ENCODE results near the gene HNRNPUL2. TPM values are rescaled to one million over a fixed set of nuclear protein-coding genes. Genes with fewer than 3 reads are reported as not detected.
"Not testable (repeated sequence)": the region's sequence is repeated elsewhere in the genome, so short reads cannot be mapped to it uniquely, and the experiment has no call there.

The HNRNPUL2 gene
- total RNA-seq, 6 donors from 2014 or later: 23.9 to 76.5 (median 46.3) TPM

DNA sequence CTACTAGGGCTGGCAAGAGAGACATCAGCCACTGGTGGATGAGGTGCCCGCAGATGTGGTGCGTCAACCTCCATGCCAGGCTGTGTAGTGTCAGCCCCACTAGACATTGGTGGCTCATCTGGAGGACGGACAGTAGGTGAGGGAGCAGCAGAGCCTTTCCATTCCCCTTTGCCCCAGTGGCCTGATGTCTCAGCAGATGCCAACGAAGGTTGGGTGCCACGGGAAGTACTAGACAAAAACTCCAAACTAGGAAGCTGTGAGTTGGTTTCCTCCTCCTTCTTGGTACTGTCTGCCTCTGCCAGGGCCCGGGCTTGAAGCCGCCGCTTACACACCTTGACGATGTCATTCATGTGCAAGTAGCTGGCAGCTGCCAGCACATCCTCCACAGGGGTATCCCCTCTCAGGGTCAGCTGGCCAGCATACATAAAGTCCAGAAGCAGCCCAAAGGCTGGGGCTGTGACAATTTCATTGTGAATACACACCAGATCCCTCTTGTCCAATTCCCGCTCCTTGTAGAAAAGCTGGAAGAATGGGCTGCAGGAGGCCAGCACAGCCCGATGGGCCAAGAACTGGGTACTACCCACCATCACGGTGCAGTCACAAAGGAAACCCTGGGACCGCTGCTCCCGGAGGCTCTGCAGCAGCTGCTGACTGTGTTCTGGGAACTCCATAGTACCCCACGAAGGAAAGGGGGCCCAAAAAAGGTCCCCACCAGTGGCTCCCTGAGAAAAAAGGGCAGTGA is 25.9 kb upstream of the HNRNPUL2 start:
- no peak for TF ChIP-seq POLR2AphosphoS5 (IDR thresholded peaks at IDR 0.05)
- TF ChIP-seq, protein P1, sequence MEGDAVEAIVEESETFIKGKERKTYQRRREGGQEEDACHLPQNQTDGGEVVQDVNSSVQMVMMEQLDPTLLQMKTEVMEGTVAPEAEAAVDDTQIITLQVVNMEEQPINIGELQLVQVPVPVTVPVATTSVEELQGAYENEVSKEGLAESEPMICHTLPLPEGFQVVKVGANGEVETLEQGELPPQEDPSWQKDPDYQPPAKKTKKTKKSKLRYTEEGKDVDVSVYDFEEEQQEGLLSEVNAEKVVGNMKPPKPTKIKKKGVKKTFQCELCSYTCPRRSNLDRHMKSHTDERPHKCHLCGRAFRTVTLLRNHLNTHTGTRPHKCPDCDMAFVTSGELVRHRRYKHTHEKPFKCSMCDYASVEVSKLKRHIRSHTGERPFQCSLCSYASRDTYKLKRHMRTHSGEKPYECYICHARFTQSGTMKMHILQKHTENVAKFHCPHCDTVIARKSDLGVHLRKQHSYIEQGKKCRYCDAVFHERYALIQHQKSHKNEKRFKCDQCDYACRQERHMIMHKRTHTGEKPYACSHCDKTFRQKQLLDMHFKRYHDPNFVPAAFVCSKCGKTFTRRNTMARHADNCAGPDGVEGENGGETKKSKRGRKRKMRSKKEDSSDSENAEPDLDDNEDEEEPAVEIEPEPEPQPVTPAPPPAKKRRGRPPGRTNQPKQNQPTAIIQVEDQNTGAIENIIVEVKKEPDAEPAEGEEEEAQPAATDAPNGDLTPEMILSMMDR (IDR thresholded peaks at IDR 0.05): no peak
- TF ChIP-seq EP300 (IDR thresholded peaks at IDR 0.05): no peak
- no peak for TF ChIP-seq POLR2A (IDR thresholded peaks at IDR 0.05)
- no peak for ATAC-seq (ENCODE audit: low FRiP score in 2 of 2)

DNA sequence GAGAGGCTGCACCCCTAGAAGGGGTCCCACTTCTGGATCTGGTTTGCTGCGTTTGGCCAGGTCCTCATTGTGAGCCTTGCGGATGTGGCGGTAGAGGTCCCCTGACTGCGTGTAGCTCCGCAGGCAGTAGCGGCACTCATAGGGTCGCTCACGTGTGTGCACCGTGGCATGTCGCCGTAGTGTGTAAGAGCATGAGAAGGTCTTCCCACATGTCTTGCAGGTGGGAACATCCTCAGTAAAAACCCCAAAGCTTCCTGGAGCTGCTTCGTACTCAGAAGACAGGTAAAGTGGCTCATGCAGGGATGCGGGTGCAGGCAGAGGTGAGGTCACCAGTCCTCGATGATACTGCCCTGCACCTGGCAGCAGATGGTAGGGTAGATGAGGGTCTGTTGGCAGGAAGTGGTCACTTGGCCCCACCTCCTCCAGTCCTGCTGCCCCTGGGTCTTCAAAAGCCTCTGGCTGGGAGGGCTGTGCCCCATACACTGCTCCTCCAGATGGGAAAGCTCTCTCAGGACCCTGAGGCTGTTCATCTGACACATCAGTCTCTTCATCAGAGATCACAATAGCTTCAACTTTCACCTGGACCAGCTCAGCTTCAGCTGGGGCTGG is 25.0 kb upstream of the HNRNPUL2 start:
- DNase-seq (no peak), ATAC-seq (ENCODE audit: low FRiP score in 2 of 2) (no peak)
- no peaks in the 10 kb centered on the region for H3K9me3 ChIP-seq
- H3K4me3 ChIP-seq: no peak overlapping the region
- no peaks in the 10 kb centered on the region for H3K27me3 ChIP-seq
- H3K4me1 ChIP-seq: peaks cover 16 to 30% (median 22%) of the 10 kb centered on the region in 4 donors
- H3K27ac ChIP-seq: peak overlapping the region in 3 of 4 donors; percentile 87 to 91 (median 91)
- TF ChIP-seq POLR2AphosphoS5 (IDR thresholded peaks at IDR 0.05): no peak
- no peak for TF ChIP-seq POLR2A (IDR thresholded peaks at IDR 0.05)
- TF ChIP-seq, protein P1 (IDR thresholded peaks at IDR 0.05): no peak
- no peak for TF ChIP-seq EP300 (IDR thresholded peaks at IDR 0.05)
- 95 to 100% methylated on average over 11 to 14 of the region's 14 CpGs for WGBS, 2 donors
- H3K36me3 ChIP-seq: peaks cover 0 to 17% (median 4%) of the 10 kb centered on the region in 4 donors

More for the DNA sequence above, 25.9 kb upstream of the HNRNPUL2 start:
- Histone ChIP-seq H3K27me3 (no peaks in the 10 kb centered on the region), H3K36me3 (peaks cover 0 to 17% (median 4%) of the 10 kb centered on the region in 4 donors), H3K4me3 (peak overlapping the region; percentile 18 to 68 (median 58)), H3K4me1 (peaks cover 16 to 30% (median 22%) of the 10 kb centered on the region in 4 donors), H3K9me3 (no peaks in the 10 kb centered on the region), H3K27ac (peak overlapping the region; percentile 85 to 91 (median 89))
- 74 to 88% methylated on average over 9 to 15 of the region's 15 CpGs for WGBS, 2 donors
- DNase-seq: no peak

DNA sequence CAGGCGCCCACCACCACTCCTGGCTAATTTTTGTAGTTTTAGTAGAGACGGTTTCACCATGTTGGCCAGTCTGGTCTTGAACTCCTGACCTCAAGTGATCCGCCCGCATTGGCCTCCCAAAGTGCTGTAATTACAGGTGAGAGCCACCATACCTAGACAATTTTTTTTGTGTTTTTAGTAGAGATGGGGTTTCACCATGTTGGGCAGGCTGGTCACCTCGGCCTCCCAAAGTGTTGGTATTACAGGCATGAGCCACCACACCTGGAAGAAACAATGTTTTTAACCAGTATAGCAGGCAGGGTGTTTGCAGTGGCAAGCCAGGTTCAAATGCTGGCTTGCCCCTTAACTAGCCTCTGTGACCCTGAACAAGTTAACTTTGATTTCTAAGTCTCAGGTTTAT is 22.7 kb upstream of the HNRNPUL2 start:
- H3K27ac ChIP-seq; DNase-seq; H3K4me3 ChIP-seq; H3K9me3 ChIP-seq; ATAC-seq (ENCODE audit: low FRiP score in 2 of 2); H3K27me3 ChIP-seq: not testable (repeated sequence)
- peaks cover 16 to 29% (median 22%) of the 10 kb centered on the region in 4 donors for H3K4me1 ChIP-seq
- H3K36me3 ChIP-seq: peaks cover 0 to 17% (median 4%) of the 10 kb centered on the region in 4 donors
- 95% methylated on average over 5 of the region's 5 CpGs for WGBS, 2 donors

DNA sequence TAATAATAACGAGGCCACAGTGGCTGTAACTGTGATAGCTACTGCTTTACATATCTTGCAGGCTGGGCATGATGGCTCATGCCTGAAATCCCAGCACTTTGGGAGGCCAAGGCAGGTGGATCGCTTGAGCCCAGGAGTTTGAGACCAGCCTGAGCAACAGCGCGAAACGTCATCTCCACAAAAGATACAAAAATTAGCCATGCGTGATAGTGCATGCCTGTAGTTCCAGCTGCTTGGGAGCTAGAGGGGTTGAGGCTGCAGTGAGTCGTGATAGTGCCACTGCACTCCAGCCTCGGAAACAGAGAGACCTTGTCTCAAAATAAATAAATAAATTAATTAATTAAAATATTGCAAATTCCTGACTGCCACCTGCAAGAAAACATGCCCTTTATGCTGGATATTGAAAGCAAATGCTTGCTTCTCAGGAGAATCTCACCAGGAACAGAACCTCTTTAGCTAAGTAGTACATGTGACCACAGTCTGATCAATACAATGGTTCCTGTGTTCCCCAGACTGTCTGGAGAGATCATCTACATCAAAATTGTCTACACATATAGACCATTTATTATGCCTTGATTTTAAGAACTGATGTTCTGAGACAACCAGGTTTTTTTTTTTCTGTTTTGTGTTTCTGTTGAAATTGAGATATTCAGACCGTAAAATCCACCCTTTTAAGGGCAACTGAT is 20.4 kb upstream of the HNRNPUL2 start:
- ATAC-seq (ENCODE audit: low FRiP score in 2 of 2) (no peak), DNase-seq (no peak)
- peaks cover 0 to 15% (median 3%) of the 10 kb centered on the region in 4 donors for H3K36me3 ChIP-seq
- H3K9me3 ChIP-seq: no peaks in the 10 kb centered on the region
- no peaks in the 10 kb centered on the region for H3K27me3 ChIP-seq
- WGBS, 2 donors: 80 to 90% methylated on average over 9 of the region's 9 CpGs
- TF ChIP-seq EP300 (IDR thresholded peaks at IDR 0.05) (no peak), POLR2AphosphoS5 (IDR thresholded peaks at IDR 0.05) (no peak), POLR2A (IDR thresholded peaks at IDR 0.05) (no peak)
- TF ChIP-seq, protein P1 (IDR thresholded peaks at IDR 0.05): no peak
- H3K4me1 ChIP-seq: peaks cover 5 to 13% (median 8%) of the 10 kb centered on the region in 4 donors
- H3K4me3 ChIP-seq: no peak overlapping the region
- no peak overlapping the region for H3K27ac ChIP-seq

DNA sequence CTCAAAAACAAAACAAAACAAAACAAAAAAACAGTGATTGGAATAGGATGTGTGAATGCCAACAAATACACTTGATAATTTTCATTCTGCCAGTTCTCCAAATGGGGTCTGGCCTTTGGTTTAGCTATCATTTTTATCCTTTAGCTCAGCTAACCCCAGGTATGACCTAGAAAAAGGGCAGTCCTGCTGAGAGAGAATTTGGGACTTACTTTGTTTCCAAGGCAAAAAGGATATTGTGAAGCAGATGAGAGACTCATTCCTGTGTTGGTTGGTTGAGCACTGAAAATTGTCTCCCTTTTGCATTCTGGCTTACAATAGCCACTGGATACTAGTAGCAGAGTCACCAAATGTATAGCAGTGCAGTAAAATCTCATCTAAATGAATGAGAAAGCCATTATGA is 9.9 kb upstream of the HNRNPUL2 start:
- peaks cover 23 to 92% (median 69%) of the 10 kb centered on the region in 4 donors for H3K36me3 ChIP-seq
- ATAC-seq (ENCODE audit: low FRiP score in 2 of 2) (no peak), DNase-seq (no peak)
- H3K27me3 ChIP-seq: no peaks in the 10 kb centered on the region
- peaks cover 0 to 3% (median 0%) of the 10 kb centered on the region in 4 donors for H3K4me1 ChIP-seq
- no peaks in the 10 kb centered on the region for H3K9me3 ChIP-seq
- no peak overlapping the region for H3K27ac ChIP-seq
- TF ChIP-seq EP300 (IDR thresholded peaks at IDR 0.05) (no peak), POLR2A (IDR thresholded peaks at IDR 0.05) (no peak), POLR2AphosphoS5 (IDR thresholded peaks at IDR 0.05) (no peak)
- TF ChIP-seq, protein P1 (IDR thresholded peaks at IDR 0.05): no peak
- H3K4me3 ChIP-seq: no peak overlapping the region
